B cell (primary cell): ENCODE data around the gene WNT6.

Source experiments
- EZH2 ChIP-seq: IDR thresholded peaks from 2 replicates; pipeline ENCODE4 v1.6.1; 2012; ENCODE audit warnings: borderline replicate concordance, low read depth, mild to moderate bottlenecking, moderate library complexity, low read length; ENCODE audit not compliant: insufficient read depth, poor library complexity, severe bottlenecking
- TF ChIP-seq, protein P1 (sequence below): fragments of 200-600 bp; IDR thresholded peaks from one replicate; pipeline ENCODE4 v1.8.0; 2022; ENCODE audit warnings: antibody characterized with exemption, mild to moderate bottlenecking

DNA sequence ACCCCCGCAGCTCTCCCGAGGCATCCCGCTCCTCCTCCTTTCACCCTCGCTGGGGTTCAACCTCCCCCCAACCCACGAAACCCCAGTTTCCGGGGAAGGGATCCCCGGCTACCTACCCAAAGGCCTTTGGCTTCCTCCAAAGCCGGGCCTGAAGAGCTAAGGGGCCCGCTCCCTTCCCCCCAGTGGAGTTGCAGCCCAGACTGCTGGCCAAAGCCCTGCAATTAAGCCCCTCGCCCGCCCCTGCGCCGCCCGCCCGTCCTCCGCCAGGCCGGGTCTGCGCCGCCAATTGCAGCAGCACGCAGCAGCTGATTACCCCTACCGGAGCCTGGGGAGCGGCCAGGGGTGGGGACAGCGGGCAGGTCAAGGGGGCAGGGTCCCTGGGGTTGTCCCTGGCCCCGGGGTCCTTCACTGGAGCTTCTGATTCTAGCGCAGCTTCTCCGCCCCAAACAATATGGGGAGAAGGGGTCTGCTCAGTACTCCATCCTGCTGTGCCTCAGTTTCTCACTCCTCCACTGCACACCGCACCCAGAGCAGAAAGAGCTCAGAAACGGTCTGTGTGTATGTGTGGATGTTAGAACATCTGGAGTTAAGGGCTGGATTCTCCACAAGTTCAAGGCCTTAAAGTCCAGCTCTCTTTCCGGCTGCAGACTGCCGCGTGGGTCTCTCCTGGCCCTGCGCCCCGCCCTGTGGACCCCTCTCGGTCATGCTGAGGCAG lies 37.9 kb downstream of the WNT6 start:
- TF ChIP-seq, protein P1, sequence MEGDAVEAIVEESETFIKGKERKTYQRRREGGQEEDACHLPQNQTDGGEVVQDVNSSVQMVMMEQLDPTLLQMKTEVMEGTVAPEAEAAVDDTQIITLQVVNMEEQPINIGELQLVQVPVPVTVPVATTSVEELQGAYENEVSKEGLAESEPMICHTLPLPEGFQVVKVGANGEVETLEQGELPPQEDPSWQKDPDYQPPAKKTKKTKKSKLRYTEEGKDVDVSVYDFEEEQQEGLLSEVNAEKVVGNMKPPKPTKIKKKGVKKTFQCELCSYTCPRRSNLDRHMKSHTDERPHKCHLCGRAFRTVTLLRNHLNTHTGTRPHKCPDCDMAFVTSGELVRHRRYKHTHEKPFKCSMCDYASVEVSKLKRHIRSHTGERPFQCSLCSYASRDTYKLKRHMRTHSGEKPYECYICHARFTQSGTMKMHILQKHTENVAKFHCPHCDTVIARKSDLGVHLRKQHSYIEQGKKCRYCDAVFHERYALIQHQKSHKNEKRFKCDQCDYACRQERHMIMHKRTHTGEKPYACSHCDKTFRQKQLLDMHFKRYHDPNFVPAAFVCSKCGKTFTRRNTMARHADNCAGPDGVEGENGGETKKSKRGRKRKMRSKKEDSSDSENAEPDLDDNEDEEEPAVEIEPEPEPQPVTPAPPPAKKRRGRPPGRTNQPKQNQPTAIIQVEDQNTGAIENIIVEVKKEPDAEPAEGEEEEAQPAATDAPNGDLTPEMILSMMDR, result no peak
- no peak for TF ChIP-seq EZH2
